HL-60 (cell line): ENCODE measurements around the gene YIPF6.

ENCODE experiments used
- GABPA ChIP-seq: IDR thresholded peaks from 2 replicates; pipeline ENCODE4 v1.6.1; 2012; ENCODE audit warnings: low read depth
- REST ChIP-seq: IDR thresholded peaks from 2 replicates; pipeline ENCODE4 v1.6.1; 2012; ENCODE audit warnings: low read depth; ENCODE audit not compliant: insufficient replicate concordance
- TF ChIP-seq, protein P1 (sequence below): IDR thresholded peaks from one replicate; pipeline ENCODE4 v1.5.1; 2011; ENCODE audit warnings: low read length, control low read depth, inconsistent platforms; ENCODE audit not compliant: insufficient read depth

- TF ChIP-seq, protein P1, sequence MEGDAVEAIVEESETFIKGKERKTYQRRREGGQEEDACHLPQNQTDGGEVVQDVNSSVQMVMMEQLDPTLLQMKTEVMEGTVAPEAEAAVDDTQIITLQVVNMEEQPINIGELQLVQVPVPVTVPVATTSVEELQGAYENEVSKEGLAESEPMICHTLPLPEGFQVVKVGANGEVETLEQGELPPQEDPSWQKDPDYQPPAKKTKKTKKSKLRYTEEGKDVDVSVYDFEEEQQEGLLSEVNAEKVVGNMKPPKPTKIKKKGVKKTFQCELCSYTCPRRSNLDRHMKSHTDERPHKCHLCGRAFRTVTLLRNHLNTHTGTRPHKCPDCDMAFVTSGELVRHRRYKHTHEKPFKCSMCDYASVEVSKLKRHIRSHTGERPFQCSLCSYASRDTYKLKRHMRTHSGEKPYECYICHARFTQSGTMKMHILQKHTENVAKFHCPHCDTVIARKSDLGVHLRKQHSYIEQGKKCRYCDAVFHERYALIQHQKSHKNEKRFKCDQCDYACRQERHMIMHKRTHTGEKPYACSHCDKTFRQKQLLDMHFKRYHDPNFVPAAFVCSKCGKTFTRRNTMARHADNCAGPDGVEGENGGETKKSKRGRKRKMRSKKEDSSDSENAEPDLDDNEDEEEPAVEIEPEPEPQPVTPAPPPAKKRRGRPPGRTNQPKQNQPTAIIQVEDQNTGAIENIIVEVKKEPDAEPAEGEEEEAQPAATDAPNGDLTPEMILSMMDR, result peak; percentile 4
- TF ChIP-seq GABPA (no peak), REST (no peak)
Observed at GRCh38 chrX:68490644-68491043, 8.2 kb upstream of the YIPF6 start.
